B cell (primary cell): ENCODE data around the gene RNF126. TPM values are rescaled to one million over a fixed set of nuclear protein-coding genes. Genes with fewer than 3 reads are reported as not detected.

Source experiments
- ATAC-seq: fragments of 200-7000 bp; cut with Tn5 transposase; one replicate; pipeline ENCODE4 v1.10.0; 2021; ENCODE audit warnings: low read depth, mild to moderate bottlenecking, moderate number of reproducible peaks, moderate library complexity
- CTCF ChIA-PET: fragments of 350-600 bp; sonication (Branson Sonifier 250); formaldehyde crosslinking; loops from one replicate; lab custom pipeline; 2021; ENCODE audit warnings: antibody characterized with exemption, inconsistent platforms; lab: Charles Lee
- POLR2A ChIA-PET: fragments of 350-600 bp; sonication (Branson Sonifier 250); formaldehyde crosslinking; loops from one replicate; lab custom pipeline; 2021; ENCODE audit warnings: antibody characterized with exemption; lab: Charles Lee
- DNase-seq: peaks from one replicate; pipeline ENCODE4 v3.0.0; 2013
- H2AFZ ChIP-seq: 2 replicates; pipeline ENCODE4 v1.6.1; 2012; ENCODE audit warnings: mild to moderate bottlenecking, low read depth, low read length; ENCODE audit not compliant: insufficient read depth, poor library complexity, severe bottlenecking
- H3K27ac ChIP-seq, 2 donors: 1 replicate in 1 of 2; 2 replicates in 1 of 2; pipeline ENCODE4 v1.5.1; 2012 to 2013; ENCODE audit warnings: low read length in 2 of 2, mild to moderate bottlenecking in 2 of 2, moderate library complexity in 1 of 2
- H3K27me3 ChIP-seq, 4 experiments: fragments of 200-600 bp in 1 of 4; sonication (generic) in 1 of 4; replicated peaks in 1 of 4; 1 replicate in 2 of 4; 2 replicates in 2 of 4; pipeline versions ENCODE4 v1.6.1 to v1.7.0; 2013 to 2016; ENCODE audit warnings: low read length in 3 of 4, mild to moderate bottlenecking in 2 of 4, mixed read lengths in 1 of 4, moderate library complexity in 1 of 4; ENCODE audit not compliant: insufficient read depth in 4 of 4, control insufficient read depth in 3 of 4; ENCODE audit errors: control extremely low read depth in 1 of 4
- H3K36me3 ChIP-seq, 2 experiments: replicated peaks in 1 of 2; 1 replicate in 1 of 2; 2 replicates in 1 of 2; pipeline versions ENCODE4 v1.6.1 to v1.7.1; 2013; ENCODE audit warnings: low read length in 1 of 2; ENCODE audit not compliant: insufficient read depth in 2 of 2, control insufficient read depth in 1 of 2; ENCODE audit errors: control extremely low read depth in 1 of 2, extremely low read depth in 1 of 2
- H3K4me1 ChIP-seq, 2 donors: fragments of 200-600 bp in 1 of 2; sonication (generic) in 1 of 2; 1 replicate in 1 of 2; 2 replicates in 1 of 2; pipeline versions ENCODE4 v1.5.1 to v1.6.1; 2013 to 2017; ENCODE audit warnings: low read length in 2 of 2; ENCODE audit not compliant: control insufficient read depth in 2 of 2, insufficient read depth in 2 of 2
- H3K4me2 ChIP-seq: replicated peaks from 2 replicates; pipeline ENCODE3; 2012; ENCODE audit warnings: mild to moderate bottlenecking, low read depth, low read length; ENCODE audit not compliant: poor library complexity, severe bottlenecking
- H3K4me3 ChIP-seq, 5 experiments: fragments of 200-600 bp in 1 of 5; sonication (generic) in 1 of 5; 1 replicate in 3 of 5; 2 replicates in 2 of 5; pipeline versions ENCODE4 v1.5.1 to v1.7.0; 2011 to 2016; ENCODE audit warnings: low read length in 4 of 5, mild to moderate bottlenecking in 4 of 5, low read depth in 2 of 5, control low read depth in 1 of 5, moderate library complexity in 1 of 5; ENCODE audit not compliant: insufficient read depth in 1 of 5; ENCODE audit errors: control extremely low read depth in 1 of 5, extremely low read depth in 1 of 5
- H3K79me2 ChIP-seq: fragments of 200-600 bp; sonication (generic); one replicate; pipeline ENCODE4 v1.6.0; 2016; ENCODE audit warnings: low read length; ENCODE audit not compliant: control insufficient read depth, insufficient read depth
- H3K9ac ChIP-seq: fragments of 200-600 bp; sonication (generic); 2 replicates; pipeline ENCODE4 v1.6.1; 2017; ENCODE audit warnings: mild to moderate bottlenecking, low read length, moderate library complexity
- H3K9me3 ChIP-seq, 3 donors: one replicate each; pipeline versions ENCODE4 v1.6.1 to v1.7.1; 2013; ENCODE audit warnings: low read length in 2 of 3; ENCODE audit not compliant: control insufficient read depth in 2 of 3, insufficient read depth in 1 of 3; ENCODE audit errors: control extremely low read depth in 1 of 3
- H4K20me1 ChIP-seq: 2 replicates; pipeline ENCODE4 v1.6.0; 2012; ENCODE audit warnings: mild to moderate bottlenecking, low read length; ENCODE audit not compliant: insufficient read depth, control insufficient read depth, poor library complexity, severe bottlenecking
- H3K27ac Mint-ChIP-seq: one replicate; pipeline ENCODE4 v1.8.0; 2021; ENCODE audit warnings: mixed read lengths
- H3K27me3 Mint-ChIP-seq: one replicate; pipeline ENCODE4 v1.8.0; 2021; ENCODE audit warnings: mixed read lengths
- H3K4me1 Mint-ChIP-seq: one replicate; pipeline ENCODE4 v1.8.0; 2021; ENCODE audit warnings: mixed read lengths
- H3K4me3 Mint-ChIP-seq: one replicate; pipeline ENCODE4 v1.8.0; 2021; ENCODE audit warnings: mixed read lengths
- H3K9me3 Mint-ChIP-seq: one replicate; pipeline ENCODE4 v1.8.0; 2022; ENCODE audit warnings: mixed read lengths; ENCODE audit not compliant: insufficient read depth
- EZH2 ChIP-seq: IDR thresholded peaks from 2 replicates; pipeline ENCODE4 v1.6.1; 2012; ENCODE audit warnings: borderline replicate concordance, low read depth, mild to moderate bottlenecking, moderate library complexity, low read length; ENCODE audit not compliant: insufficient read depth, poor library complexity, severe bottlenecking
- WGBS: methylation state at CpG from one replicate; pipeline ENCODE4 v1.1.5; 2013; ENCODE audit warnings: missing lambda C conversion rate; ENCODE audit not compliant: insufficient coverage; 5-methylcytosine and 5-hydroxymethylcytosine counted together
- intact Hi-C: fragments of 100-400 bp; cut with micrococcal nuclease; formaldehyde crosslinking; loops from one replicate; pipeline ENCODE4 v1.10.0; 2022
- polyA plus RNA-seq: library from polyadenylated mRNA; depleted of rRNA; stranded (reverse); fragments of >200 nt; gene quantifications from 2 replicates; pipeline ENCODE4 v1.2.3, GENCODE V29; 2012
- total RNA-seq, 2 donors: library from RNA; stranded (reverse); fragments of 120-200 nt in 1 of 2; gene quantifications; 1 replicate in 1 of 2; 2 replicates in 1 of 2; pipeline versions ENCODE4 v1.2.3 to v1.2.4, GENCODE V29; 2013 to 2022
- TF ChIP-seq, protein P1 (sequence below): fragments of 200-600 bp; IDR thresholded peaks from one replicate; pipeline ENCODE4 v1.8.0; 2022; ENCODE audit warnings: antibody characterized with exemption, mild to moderate bottlenecking

The RNF126 gene
- total and polyA plus RNA-seq, 2 donors (not counting 1 experiment from before 2014, with no cell fraction given): 74.3 to 118 TPM

DNA sequence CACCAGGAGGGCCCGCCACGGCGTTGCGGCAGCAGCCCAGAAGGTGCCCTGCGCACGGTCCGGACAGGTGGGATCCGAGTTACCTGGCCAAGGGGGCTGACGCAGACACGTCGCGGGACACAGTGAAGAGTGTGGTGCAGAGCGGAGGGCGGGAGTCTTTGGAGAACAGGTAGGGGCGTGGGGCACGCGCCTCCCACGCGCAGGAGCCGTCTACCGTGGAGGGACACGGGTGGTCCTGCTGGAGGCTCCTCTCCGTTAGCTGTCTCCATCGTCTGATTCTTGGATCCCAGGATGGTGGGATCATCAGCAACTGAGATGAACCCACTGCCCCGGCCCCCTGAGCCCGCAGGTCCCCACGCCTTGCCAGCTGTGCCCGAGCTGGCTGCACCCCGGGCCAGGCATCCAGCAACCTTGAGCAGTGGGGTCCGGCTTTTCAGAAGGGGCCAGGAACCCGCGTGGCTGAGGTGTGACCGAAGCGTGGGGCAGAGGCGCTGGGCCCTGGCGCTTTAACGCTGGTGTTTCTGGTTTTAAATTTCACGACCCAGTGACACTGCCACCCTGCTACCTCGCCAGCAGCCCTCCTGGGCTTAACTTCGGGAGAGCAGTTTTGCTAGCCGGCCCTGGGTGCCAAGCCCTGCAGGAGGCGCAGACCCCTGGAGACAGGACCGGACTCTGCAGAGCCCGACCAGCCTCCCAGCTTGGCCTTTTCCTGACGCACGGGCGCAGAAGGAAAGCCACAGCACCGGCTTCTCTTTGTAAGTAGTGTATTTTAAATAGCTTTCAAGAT, 16.0 kb downstream of the RNF126 start:
- ATAC-seq (no peak), DNase-seq (no peak)
- peaks cover 0 to 42% of the 10 kb centered on the region in 2 experiments for H3K36me3 ChIP-seq
- H3K4me1 ChIP-seq: no peaks in the 10 kb centered on the region
- H3K4me3 Mint-ChIP-seq: no peak overlapping the region
- H3K4me3 ChIP-seq: no peak overlapping the region
- intact Hi-C loops: loop anchor here (2.0 kb wide), 1 partner anchor 14 kb away; no protein-coding TSS in a partner anchor
- no peaks in the 10 kb centered on the region for H3K27me3 ChIP-seq
- peaks cover 76% of the 10 kb centered on the region for H4K20me1 ChIP-seq
- peak overlapping the region in 1 of 2 donors; percentile 33 for H3K27ac ChIP-seq
- no peak overlapping the region for H3K27ac Mint-ChIP-seq
- H3K9me3 Mint-ChIP-seq: no peaks in the 10 kb centered on the region
- peaks cover 9% of the 10 kb centered on the region for H3K4me1 Mint-ChIP-seq
- TF ChIP-seq, protein P1, sequence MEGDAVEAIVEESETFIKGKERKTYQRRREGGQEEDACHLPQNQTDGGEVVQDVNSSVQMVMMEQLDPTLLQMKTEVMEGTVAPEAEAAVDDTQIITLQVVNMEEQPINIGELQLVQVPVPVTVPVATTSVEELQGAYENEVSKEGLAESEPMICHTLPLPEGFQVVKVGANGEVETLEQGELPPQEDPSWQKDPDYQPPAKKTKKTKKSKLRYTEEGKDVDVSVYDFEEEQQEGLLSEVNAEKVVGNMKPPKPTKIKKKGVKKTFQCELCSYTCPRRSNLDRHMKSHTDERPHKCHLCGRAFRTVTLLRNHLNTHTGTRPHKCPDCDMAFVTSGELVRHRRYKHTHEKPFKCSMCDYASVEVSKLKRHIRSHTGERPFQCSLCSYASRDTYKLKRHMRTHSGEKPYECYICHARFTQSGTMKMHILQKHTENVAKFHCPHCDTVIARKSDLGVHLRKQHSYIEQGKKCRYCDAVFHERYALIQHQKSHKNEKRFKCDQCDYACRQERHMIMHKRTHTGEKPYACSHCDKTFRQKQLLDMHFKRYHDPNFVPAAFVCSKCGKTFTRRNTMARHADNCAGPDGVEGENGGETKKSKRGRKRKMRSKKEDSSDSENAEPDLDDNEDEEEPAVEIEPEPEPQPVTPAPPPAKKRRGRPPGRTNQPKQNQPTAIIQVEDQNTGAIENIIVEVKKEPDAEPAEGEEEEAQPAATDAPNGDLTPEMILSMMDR: no peak
- no peak for TF ChIP-seq EZH2
- ChIA-PET POLR2A (no interaction called here), CTCF (interaction anchor here (1.3 kb wide), 1 partner anchor 13 kb away, joined by 6 read pairs; no protein-coding TSS in a partner anchor)
- no peak overlapping the region for H3K9ac ChIP-seq
- no peak overlapping the region for H3K4me2 ChIP-seq
- WGBS: 93% methylated on average over 42 of the region's 48 CpGs
- H3K79me2 ChIP-seq: peaks cover 19% of the 10 kb centered on the region
- H2AFZ ChIP-seq: no peak overlapping the region
- H3K27me3 Mint-ChIP-seq: no peaks in the 10 kb centered on the region
- no peaks in the 10 kb centered on the region for H3K9me3 ChIP-seq
